Left forelimb (tissue), 1 donor: ENCODE results near the gene OPRD1.
"Not testable (repeated sequence)": the region's sequence is repeated elsewhere in the genome, so short reads cannot be mapped to it uniquely, and the experiment has no call there.

ENCODE experiments used
- DNase-seq: peaks from one replicate; pipeline ENCODE4 v3.0.0-alpha.2; 2018; ENCODE audit warnings: low spot score

The OPRD1 gene

DNA sequence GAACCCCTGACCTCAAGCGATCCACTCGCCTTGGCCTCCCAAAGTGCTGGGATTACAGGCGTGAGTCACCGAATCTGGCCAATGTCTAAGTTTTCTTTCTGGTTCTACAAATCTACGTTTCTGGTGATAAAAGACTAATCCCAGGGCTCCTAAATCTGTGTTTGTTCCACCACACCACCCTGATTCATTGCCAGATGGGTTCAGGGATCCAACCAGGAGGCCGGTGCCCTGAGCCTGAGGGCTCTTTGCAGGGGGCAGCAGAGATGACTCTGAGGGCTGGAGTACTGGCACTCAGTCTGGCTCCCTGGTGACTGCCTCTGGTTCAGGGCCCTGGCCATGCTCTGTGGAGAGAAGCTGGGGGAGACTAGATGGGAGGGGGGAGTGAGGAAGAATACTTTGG, 10.5 kb upstream of the OPRD1 start:
- DNase-seq, result no peak

DNA sequence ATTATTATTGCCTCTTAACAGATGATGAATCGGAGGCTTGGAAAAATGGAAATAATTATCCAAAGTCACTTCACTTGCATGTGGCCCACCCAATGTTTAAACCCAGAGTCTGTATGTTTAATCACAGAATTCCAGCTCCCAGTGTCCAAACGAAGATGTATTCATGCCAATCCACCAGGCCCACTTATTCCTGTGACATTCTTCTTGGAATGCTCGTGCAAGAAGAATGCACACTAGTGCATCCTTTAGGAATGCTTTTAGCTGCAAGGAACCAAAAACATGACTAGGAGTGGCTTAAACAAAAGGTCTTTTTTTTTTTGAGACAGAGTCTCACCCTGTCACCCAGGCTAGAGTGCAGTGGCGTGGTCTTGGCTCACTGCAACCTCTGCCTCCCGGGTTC, 8.9 kb upstream of the OPRD1 start:
- DNase-seq, result no peak

- no peak for DNase-seq
Observed at GRCh38 chr1:28803662-28804061, 8.3 kb upstream of the OPRD1 start.

- no peak for DNase-seq
Observed at GRCh38 chr1:28804071-28804470, 7.9 kb upstream of the OPRD1 start.

GRCh38 chr1:28807046-28807445, 4.9 kb upstream of the OPRD1 start:
- no peak for DNase-seq

DNA sequence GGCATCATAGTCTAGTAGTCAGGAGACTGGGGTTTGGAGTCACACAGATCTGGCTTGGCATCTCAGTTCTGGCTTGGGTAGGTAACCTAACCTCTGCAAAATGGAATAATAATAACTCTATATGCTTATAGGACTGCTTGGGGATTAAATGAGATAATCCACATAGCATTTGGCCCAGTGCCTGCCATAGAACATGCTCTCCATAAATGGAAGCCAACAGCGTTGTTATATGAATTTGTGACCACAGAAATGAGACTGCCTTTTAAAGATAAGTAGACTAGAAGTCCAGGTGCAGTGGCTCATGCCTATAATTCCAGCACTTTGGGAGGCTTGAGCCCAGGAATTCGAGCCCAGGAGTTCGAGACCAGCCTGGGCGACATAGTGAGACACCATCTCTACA, 4.0 kb upstream of the OPRD1 start:
- DNase-seq, result no peak

DNA sequence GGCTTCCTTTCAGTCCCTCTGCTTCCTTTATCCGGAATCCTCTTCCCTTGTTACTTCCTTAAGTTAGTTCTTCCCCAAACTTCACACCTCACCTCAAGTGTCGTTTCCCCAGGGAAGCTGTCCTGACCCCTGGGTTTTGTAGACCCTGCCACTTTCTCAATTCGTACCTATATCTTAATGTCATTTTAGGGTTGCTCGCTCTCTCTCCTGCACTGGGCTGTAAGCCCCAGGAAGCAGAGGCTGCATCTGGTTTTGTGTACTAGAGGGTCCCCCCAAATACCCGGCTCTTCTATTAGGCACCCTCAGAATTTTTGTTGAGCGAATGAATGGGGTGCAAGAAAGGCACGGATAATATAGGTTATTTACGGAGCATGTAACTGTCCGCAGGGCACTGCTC, 603 bp upstream of the OPRD1 start:
- no peak for DNase-seq

GRCh38 chr1:28812669-28813468, 899 bp downstream of the OPRD1 start:
- no peak for DNase-seq

DNA sequence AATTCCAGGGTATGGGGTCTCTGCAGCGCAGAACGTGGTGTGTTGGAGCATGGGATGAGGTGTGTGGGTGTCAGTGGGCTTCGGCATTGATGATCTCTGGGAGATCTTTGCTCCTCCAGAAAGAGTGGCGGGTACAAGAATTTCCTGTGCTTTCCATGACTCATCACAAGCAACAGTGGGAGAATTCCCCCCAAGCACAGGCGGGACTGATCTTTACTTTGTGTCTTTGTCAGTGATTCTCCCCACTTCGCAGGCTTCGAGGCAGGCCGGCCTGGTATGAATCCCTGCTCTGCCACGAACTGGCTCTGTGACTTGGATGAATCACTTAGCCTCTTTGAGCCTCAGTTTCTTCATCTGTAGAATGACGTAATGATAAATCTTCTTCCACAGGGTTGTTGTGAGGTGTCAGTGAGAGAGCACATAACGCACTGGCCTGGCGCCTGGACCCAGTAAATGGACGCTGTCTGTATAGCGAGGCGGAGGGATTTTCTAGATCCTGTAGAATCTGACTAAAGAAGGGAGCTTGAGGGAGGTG, 2.0 kb downstream of the OPRD1 start:
- no peak for DNase-seq

DNA sequence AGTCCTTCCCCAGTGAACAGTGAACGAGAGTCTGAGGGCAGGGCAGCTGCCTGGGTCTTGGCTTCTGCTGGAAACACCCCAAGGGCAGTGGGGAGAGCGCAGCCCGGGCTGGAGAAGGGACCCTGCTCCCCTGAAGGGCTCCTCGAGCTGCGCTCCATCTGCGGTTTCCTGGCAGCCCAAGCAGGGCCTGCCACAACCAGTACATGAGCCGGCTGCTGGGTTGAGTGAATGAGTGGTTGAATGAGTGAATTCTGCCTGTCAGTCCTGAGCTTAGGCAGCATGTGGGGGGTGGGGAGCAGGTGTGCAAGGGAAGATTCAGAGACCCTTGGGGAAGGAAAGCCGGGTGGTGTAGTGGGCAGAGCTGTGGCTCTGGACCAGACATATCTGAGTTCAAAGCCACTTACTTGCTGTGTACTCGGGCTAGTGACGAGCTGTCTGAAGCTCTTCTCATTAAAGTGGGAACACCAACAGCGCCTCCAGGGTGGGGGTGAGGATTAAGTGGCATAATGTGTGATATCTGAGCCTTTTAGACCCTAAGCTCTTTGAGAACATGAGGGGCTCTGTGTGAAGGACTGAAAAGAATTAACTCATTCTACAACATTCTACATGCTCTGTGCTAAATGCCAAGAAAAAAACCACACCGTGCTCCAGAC, 3.7 kb downstream of the OPRD1 start:
- DNase-seq, result no peak

GRCh38 chr1:28817133-28817532, 5.2 kb downstream of the OPRD1 start:
- DNase-seq, result no peak

GRCh38 chr1:28819020-28819419, 7.0 kb downstream of the OPRD1 start:
- no peak for DNase-seq

DNA sequence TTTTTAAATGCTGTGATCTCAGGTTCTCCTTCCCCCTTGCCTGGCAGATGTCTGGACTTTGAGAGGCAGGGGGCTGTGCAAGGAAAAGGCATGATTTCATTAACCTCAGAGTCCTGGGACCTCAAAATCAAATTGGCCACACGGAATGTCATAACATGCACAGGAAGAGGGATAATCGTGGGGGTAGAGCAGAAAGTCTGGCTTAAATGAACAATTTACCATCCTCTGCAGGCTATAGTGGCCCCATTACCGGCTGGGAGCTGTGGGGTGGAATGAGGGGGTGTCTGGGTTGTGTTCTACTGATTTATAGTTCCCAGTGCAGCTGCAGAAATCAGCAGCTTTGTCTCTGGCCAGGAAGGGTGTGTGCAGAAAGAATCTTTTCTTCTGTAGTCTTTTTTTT, 10.8 kb downstream of the OPRD1 start:
- DNase-seq, result no peak

DNA sequence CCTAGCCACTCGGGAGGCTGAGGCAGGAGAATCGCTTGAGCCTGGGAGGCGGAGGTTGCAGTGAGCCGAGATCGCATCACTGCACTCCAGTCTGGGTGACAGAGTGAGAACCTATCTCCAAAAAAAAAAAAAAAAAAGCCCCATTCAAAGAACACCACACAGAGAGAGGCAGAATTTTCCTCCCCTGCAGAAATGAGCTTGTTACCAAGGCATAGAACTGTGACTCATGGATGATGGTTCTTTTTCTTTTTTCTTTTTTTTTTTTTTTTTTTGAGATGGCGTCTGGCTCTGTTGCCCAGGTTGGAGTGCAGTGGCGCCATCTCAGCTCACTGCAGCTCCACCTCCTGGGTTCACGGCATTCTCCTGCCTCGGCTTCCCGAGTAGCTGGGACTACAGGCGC, 12.1 kb downstream of the OPRD1 start:
- DNase-seq, result not testable (repeated sequence)

DNA sequence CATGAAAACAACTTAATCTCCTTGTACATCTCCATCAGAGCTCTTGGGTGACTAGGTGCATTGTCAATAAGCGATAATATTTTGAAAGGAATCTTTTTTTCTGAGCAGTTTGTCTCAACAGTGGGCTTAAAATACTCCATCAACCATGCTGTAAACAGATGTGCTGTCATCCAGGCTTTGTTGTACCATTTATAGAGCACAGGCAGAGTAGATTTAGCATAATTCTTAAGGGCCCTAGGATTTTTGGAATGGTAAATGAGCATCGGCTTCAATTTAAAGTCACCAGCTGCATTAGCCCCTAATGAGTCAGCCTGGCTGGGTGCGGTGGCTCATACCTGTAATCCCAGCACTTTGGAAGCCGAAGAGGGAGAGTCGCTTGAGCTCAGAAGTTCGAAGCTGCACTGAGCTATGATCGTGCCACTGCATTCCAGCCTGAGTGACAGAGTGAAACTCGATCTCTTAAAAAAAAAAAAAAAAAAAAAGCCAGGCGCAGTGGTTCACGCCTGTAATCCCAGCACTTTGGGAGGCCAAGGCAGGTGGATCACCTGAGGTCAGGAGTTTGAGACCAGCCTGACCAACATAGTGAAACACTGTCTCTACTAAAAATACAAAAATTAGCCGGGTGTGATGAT, 16.4 kb downstream of the OPRD1 start:
- not testable (repeated sequence) for DNase-seq

DNA sequence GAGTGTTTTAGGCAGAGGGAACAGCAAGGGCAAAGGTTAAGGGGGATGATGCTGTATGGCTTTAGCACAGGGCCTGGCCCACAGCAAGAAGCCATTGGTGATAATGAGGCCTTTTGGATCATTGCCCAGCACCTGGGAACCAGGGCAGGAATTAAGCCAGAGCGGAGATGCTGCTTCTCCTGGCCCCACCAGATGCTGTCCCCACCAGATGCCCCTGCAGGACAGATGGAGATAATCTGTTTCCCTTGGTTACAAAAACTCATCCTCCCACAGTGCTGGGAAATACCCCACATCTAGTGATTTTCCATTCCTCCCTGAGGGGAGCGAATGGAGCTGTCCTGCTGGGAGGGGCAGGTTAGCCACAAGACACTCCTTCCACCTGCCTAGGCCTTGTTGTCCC, 18.8 kb downstream of the OPRD1 start:
- no peak for DNase-seq

DNA sequence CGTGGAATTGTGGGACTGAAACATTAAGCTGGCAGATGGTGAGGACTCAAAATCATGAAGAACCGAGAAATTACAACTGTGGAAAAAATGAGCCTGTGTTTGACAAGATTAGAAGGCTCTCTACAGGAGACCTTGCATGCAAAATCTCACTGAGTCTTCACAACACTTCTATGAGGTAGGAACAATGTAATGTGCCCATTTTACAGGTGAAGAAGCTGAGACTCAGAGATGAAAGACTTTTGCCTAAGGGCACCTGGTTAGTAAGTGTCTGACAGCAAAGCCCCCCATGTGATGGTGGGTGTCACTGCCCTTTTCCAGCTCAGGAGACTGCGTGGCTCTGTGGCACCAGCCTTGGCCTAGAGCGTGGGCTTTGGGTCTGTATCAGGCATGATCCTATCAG, 21.0 kb downstream of the OPRD1 start:
- DNase-seq, result no peak

GRCh38 chr1:28833381-28833780, 21.4 kb downstream of the OPRD1 start:
- DNase-seq, result no peak

GRCh38 chr1:28835237-28835650, 23.3 kb downstream of the OPRD1 start:
- DNase-seq, result no peak

DNA sequence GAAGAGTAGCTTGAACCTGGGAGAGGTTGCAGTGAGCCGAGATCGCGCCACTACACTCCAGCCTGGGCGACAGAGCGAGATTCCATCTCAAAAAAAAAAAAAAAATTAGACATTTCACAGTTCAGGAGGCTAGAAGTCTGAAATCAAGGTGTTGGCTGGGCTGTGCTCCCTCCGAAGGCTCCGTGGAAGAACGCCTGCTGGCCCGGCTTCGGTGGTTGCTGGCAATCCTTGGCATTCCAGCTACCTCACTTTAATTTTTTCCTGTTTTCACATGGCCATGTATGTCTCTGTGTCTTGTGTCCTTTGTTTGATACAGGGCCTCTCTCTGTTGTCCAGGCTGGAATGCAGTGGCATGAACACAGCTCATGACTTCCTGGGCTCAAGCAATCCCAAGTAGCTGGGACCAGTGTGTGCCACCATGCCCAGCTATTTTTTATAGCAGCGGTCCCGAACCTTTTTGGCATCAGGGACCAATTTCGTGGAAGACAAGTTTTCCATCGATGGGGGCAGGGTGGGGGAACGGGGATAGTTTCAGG, 24.5 kb downstream of the OPRD1 start:
- no peak for DNase-seq

GRCh38 chr1:28840928-28841544, 29.1 kb downstream of the OPRD1 start:
- DNase-seq, result no peak

GRCh38 chr1:28845786-28846543, 34.0 kb downstream of the OPRD1 start:
- no peak for DNase-seq
